Fibroblast of skin of right quadriceps (primary cell): Measurements from ENCODE around the gene RAD54L2.
"Not testable (repeated sequence)": the region's sequence is repeated elsewhere in the genome, so short reads cannot be mapped to it uniquely, and the experiment has no call there.

Source experiments
- DNase-seq: peaks from one replicate; pipeline ENCODE4 v3.0.0-alpha.2; 2013

RAD54L2 gene

GRCh38 chr3:51538459-51539290 lies at the start of gene RAD54L2:
Gene RAD54L2 (plus strand): TSS chr3:51538719. CDS start chr3:51590421, 51,702 bp downstream.
- DNase-seq: peak; percentile 84

- DNase-seq: peak; percentile 90
These were observed 39.4 kb upstream of the RAD54L2 start for GRCh38 chr3:51498876-51499738.

GRCh38 chr3:51500632-51501131 lies 37.8 kb upstream of the RAD54L2 start:
- no peak for DNase-seq

- peak; percentile 62 for DNase-seq
These were observed 36.5 kb upstream of the RAD54L2 start for GRCh38 chr3:51501833-51502561.

GRCh38 chr3:51502562-51502910 lies 36.0 kb upstream of the RAD54L2 start:
- DNase-seq: no peak

- no peak for DNase-seq
These were observed 35.5 kb upstream of the RAD54L2 start for GRCh38 chr3:51503007-51503406.

- no peak for DNase-seq
These were observed 30.3 kb upstream of the RAD54L2 start for GRCh38 chr3:51508255-51508654.

GRCh38 chr3:51510996-51511395 lies 27.5 kb upstream of the RAD54L2 start:
- DNase-seq: no peak

GRCh38 chr3:51514210-51514609 lies 24.3 kb upstream of the RAD54L2 start:
- DNase-seq: no peak

- DNase-seq: no peak
These were observed 18.7 kb upstream of the RAD54L2 start for GRCh38 chr3:51519848-51520247.

GRCh38 chr3:51520906-51521730 lies 17.4 kb upstream of the RAD54L2 start:
- not testable (repeated sequence) for DNase-seq

- no peak for DNase-seq
These were observed 16.1 kb upstream of the RAD54L2 start for GRCh38 chr3:51522273-51522962.

- not testable (repeated sequence) for DNase-seq
These were observed 13.6 kb upstream of the RAD54L2 start for GRCh38 chr3:51524874-51525273.

GRCh38 chr3:51530485-51530884 lies 8.0 kb upstream of the RAD54L2 start:
- no peak for DNase-seq

GRCh38 chr3:51535146-51536019 lies 3.1 kb upstream of the RAD54L2 start:
- DNase-seq: no peak

GRCh38 chr3:51537631-51538030 lies 888 bp upstream of the RAD54L2 start:
- not testable (repeated sequence) for DNase-seq

- DNase-seq: no peak
These were observed 432 bp upstream of the RAD54L2 start for GRCh38 chr3:51538115-51538458.

GRCh38 chr3:51539291-51539941 lies 897 bp downstream of the RAD54L2 start:
- peak; percentile 49 for DNase-seq

GRCh38 chr3:51542596-51542995 lies 4.1 kb downstream of the RAD54L2 start:
- not testable (repeated sequence) for DNase-seq
